ENCODE data around the gene TBC1D24.

The TBC1D24 gene

GRCh38 chr16:2527071-2527783 is 52.3 kb downstream of the TBC1D24 start:
- H3K23ac ChIP-seq (ENCODE audit: low read depth, low read length, poor library complexity): no peak overlapping the region
- no peak overlapping the region for H3K4ac ChIP-seq (ENCODE audit: low read length)
- peak overlapping the region; percentile 66 for H2BK5ac ChIP-seq (ENCODE audit: low read length)
- no peak overlapping the region for H2AFZ ChIP-seq (ENCODE audit: low read length)
- H3K4me3 ChIP-seq (ENCODE audit: low read length in 2 of 2): no peak overlapping the region
- H3K4me2 ChIP-seq (ENCODE audit: insufficient read depth, low read length, poor library complexity, severe bottlenecking): no peak overlapping the region
- no peak overlapping the region for H2BK12ac ChIP-seq (ENCODE audit: low read length)
- H3K27ac ChIP-seq (replicated peaks; ENCODE audit: low read length): no peak overlapping the region
- no CpG with 5 or more reads among the region's 12 CpGs for WGBS, 2 donors (ENCODE audit: extremely low coverage in 2 of 2, insufficient read length in 2 of 2, insufficient replicate concordance in 1 of 2)
- H3K4me1 ChIP-seq (ENCODE audit: control insufficient read depth in 2 of 2, insufficient read depth in 1 of 2, low read depth in 1 of 2, low read length in 2 of 2): peaks cover 3 to 8% of the 10 kb centered on the region in 2 donors
- H2AK5ac ChIP-seq (ENCODE audit: low read depth, low read length): no peak overlapping the region
- H2BK120ac ChIP-seq (ENCODE audit: low read depth, low read length): no peak overlapping the region
- H4K8ac ChIP-seq (ENCODE audit: low read depth, low read length): peak overlapping the region; percentile 43
- H4K91ac ChIP-seq (ENCODE audit: low read depth, low read length, poor library complexity): no peak overlapping the region
- H3K36me3 ChIP-seq (replicated peaks in 1 of 2; ENCODE audit: control insufficient read depth in 2 of 2, insufficient read depth in 2 of 2, low read length in 2 of 2): peaks cover 17 to 54% of the 10 kb centered on the region in 2 donors
- no peaks in the 10 kb centered on the region for H3K27me3 ChIP-seq (ENCODE audit: control insufficient read depth in 3 of 3, insufficient read depth in 3 of 3, low read depth in 1 of 3, low read length in 3 of 3)
- no peak overlapping the region for H2BK15ac ChIP-seq (ENCODE audit: low read length)
- no peaks in the 10 kb centered on the region for H3K9me3 ChIP-seq (replicated peaks in 1 of 2; ENCODE audit: control insufficient read depth in 2 of 2, insufficient read depth in 1 of 2, low read depth in 1 of 2, low read length in 2 of 2)
- peaks cover 7% of the 10 kb centered on the region for H3K79me1 ChIP-seq (ENCODE audit: low read depth, low read length)
- H3K14ac ChIP-seq (ENCODE audit: low read length): no peak overlapping the region
- H3K18ac ChIP-seq (ENCODE audit: low read length): no peak overlapping the region
- DNase-seq (ENCODE audit: low spot score): no peak
- peak overlapping the region; percentile 44 for H3K9ac ChIP-seq (ENCODE audit: low read depth, low read length, poor library complexity)

GRCh38 chr16:2527784-2528100 is 52.8 kb downstream of the TBC1D24 start:
- Histone ChIP-seq H3K4ac (ENCODE audit: low read length) (no peak overlapping the region), H3K23ac (ENCODE audit: low read depth, low read length, poor library complexity) (no peak overlapping the region), H2BK12ac (ENCODE audit: low read length) (no peak overlapping the region), H3K4me1 (ENCODE audit: control insufficient read depth in 2 of 2, insufficient read depth in 1 of 2, low read depth in 1 of 2, low read length in 2 of 2) (peaks cover 4 to 12% of the 10 kb centered on the region in 2 donors), H2BK5ac (ENCODE audit: low read length) (no peak overlapping the region), H2AK5ac (ENCODE audit: low read depth, low read length) (no peak overlapping the region), H3K4me3 (ENCODE audit: low read length in 2 of 2) (no peak overlapping the region), H3K27me3 (ENCODE audit: control insufficient read depth in 3 of 3, insufficient read depth in 3 of 3, low read depth in 1 of 3, low read length in 3 of 3) (peaks cover 0 to 1% (median 0%) of the 10 kb centered on the region in 3 experiments), H3K79me1 (ENCODE audit: low read depth, low read length) (peaks cover 7% of the 10 kb centered on the region), H3K4me2 (ENCODE audit: insufficient read depth, low read length, poor library complexity, severe bottlenecking) (no peak overlapping the region), H3K36me3 (replicated peaks in 1 of 2; ENCODE audit: control insufficient read depth in 2 of 2, insufficient read depth in 2 of 2, low read length in 2 of 2) (peaks cover 17 to 53% of the 10 kb centered on the region in 2 donors), H2AFZ (ENCODE audit: low read length) (no peak overlapping the region), H3K18ac (ENCODE audit: low read length) (no peak overlapping the region), H3K9me3 (replicated peaks in 1 of 2; ENCODE audit: control insufficient read depth in 2 of 2, insufficient read depth in 1 of 2, low read depth in 1 of 2, low read length in 2 of 2) (no peaks in the 10 kb centered on the region), H4K91ac (ENCODE audit: low read depth, low read length, poor library complexity) (no peak overlapping the region), H2BK120ac (ENCODE audit: low read depth, low read length) (no peak overlapping the region), H3K27ac (replicated peaks; ENCODE audit: low read length) (no peak overlapping the region), H3K9ac (ENCODE audit: low read depth, low read length, poor library complexity) (no peak overlapping the region), H3K14ac (ENCODE audit: low read length) (no peak overlapping the region), H4K8ac (ENCODE audit: low read depth, low read length) (peak overlapping the region; percentile 65), H2BK15ac (ENCODE audit: low read length) (no peak overlapping the region)
- DNase-seq (ENCODE audit: low spot score): no peak
- WGBS, 2 donors (ENCODE audit: extremely low coverage in 2 of 2, insufficient read length in 2 of 2, insufficient replicate concordance in 1 of 2): no CpG with 5 or more reads among the region's 24 CpGs

GRCh38 chr16:2528161-2529060 is 53.5 kb downstream of the TBC1D24 start:
- no peak overlapping the region for H2BK15ac ChIP-seq (ENCODE audit: low read length)
- DNase-seq (ENCODE audit: low spot score): no peak
- peaks cover 7% of the 10 kb centered on the region for H3K79me1 ChIP-seq (ENCODE audit: low read depth, low read length)
- peaks cover 0 to 2% (median 0%) of the 10 kb centered on the region in 3 experiments for H3K27me3 ChIP-seq (ENCODE audit: control insufficient read depth in 3 of 3, insufficient read depth in 3 of 3, low read depth in 1 of 3, low read length in 3 of 3)
- no peak overlapping the region for H3K4me2 ChIP-seq (ENCODE audit: insufficient read depth, low read length, poor library complexity, severe bottlenecking)
- H2BK5ac ChIP-seq (ENCODE audit: low read length): peak overlapping the region; percentile 39
- H3K9me3 ChIP-seq (replicated peaks in 1 of 2; ENCODE audit: control insufficient read depth in 2 of 2, insufficient read depth in 1 of 2, low read depth in 1 of 2, low read length in 2 of 2): no peaks in the 10 kb centered on the region
- H3K36me3 ChIP-seq (replicated peaks in 1 of 2; ENCODE audit: control insufficient read depth in 2 of 2, insufficient read depth in 2 of 2, low read length in 2 of 2): peaks cover 17 to 48% of the 10 kb centered on the region in 2 donors
- no peak overlapping the region for H2AK5ac ChIP-seq (ENCODE audit: low read depth, low read length)
- H2AFZ ChIP-seq (ENCODE audit: low read length): no peak overlapping the region
- H3K14ac ChIP-seq (ENCODE audit: low read length): no peak overlapping the region
- no peak overlapping the region for H3K27ac ChIP-seq (replicated peaks; ENCODE audit: low read length)
- no CpG with 5 or more reads among the region's 36 CpGs for WGBS, 2 donors (ENCODE audit: extremely low coverage in 2 of 2, insufficient read length in 2 of 2, insufficient replicate concordance in 1 of 2)
- peak overlapping the region in 1 of 2 donors; percentile 13 for H3K4me3 ChIP-seq (ENCODE audit: low read length in 2 of 2)
- H2BK12ac ChIP-seq (ENCODE audit: low read length): no peak overlapping the region
- H3K4ac ChIP-seq (ENCODE audit: low read length): no peak overlapping the region
- peaks cover 6 to 15% of the 10 kb centered on the region in 2 donors for H3K4me1 ChIP-seq (ENCODE audit: control insufficient read depth in 2 of 2, insufficient read depth in 1 of 2, low read depth in 1 of 2, low read length in 2 of 2)
- H3K23ac ChIP-seq (ENCODE audit: low read depth, low read length, poor library complexity): peak overlapping the region; percentile 65
- H4K8ac ChIP-seq (ENCODE audit: low read depth, low read length): peak overlapping the region; percentile 65
- no peak overlapping the region for H3K18ac ChIP-seq (ENCODE audit: low read length)
- H2BK120ac ChIP-seq (ENCODE audit: low read depth, low read length): no peak overlapping the region
- no peak overlapping the region for H4K91ac ChIP-seq (ENCODE audit: low read depth, low read length, poor library complexity)
- H3K9ac ChIP-seq (ENCODE audit: low read depth, low read length, poor library complexity): no peak overlapping the region
